Endodermal cell (in vitro differentiated cells): ENCODE data around the gene UHRF1. TPM values are rescaled to one million over a fixed set of nuclear protein-coding genes. Genes with fewer than 3 reads are reported as not detected.

Experiments
- DNase-seq: peaks from one replicate; pipeline ENCODE4 v3.0.0-alpha.2; 2017
- H3K27ac ChIP-seq: 2 replicates; pipeline ENCODE4 v1.5.1; 2013; ENCODE audit warnings: mild to moderate bottlenecking, low read depth, low read length, moderate library complexity
- H3K27me3 ChIP-seq: 2 replicates; pipeline ENCODE4 v1.6.1; 2013; ENCODE audit warnings: mild to moderate bottlenecking, low read length, moderate library complexity; ENCODE audit not compliant: insufficient read depth, control insufficient read depth, poor library complexity, severe bottlenecking
- H3K36me3 ChIP-seq: 2 replicates; pipeline ENCODE4 v1.7.0; 2013; ENCODE audit warnings: mild to moderate bottlenecking, low read length, moderate library complexity; ENCODE audit not compliant: control insufficient read depth, insufficient read depth
- H3K4me1 ChIP-seq: one replicate; pipeline ENCODE4 v1.7.0; 2013; ENCODE audit warnings: low read length; ENCODE audit not compliant: control insufficient read depth, insufficient read depth
- H3K4me3 ChIP-seq: 2 replicates; pipeline ENCODE4 v1.5.1; 2013; ENCODE audit warnings: mild to moderate bottlenecking, low read length, moderate library complexity
- H3K9ac ChIP-seq: 2 replicates; pipeline ENCODE4 v1.6.1; 2013; ENCODE audit warnings: mild to moderate bottlenecking, low read length, moderate library complexity; ENCODE audit not compliant: poor library complexity, severe bottlenecking; ENCODE audit errors: extremely low read depth
- H3K9me3 ChIP-seq: 2 replicates; pipeline ENCODE4 v1.6.1; 2013; ENCODE audit warnings: mild to moderate bottlenecking, low read length, moderate library complexity; ENCODE audit not compliant: control insufficient read depth
- H3K27ac Mint-ChIP-seq: 2 replicates; pipeline ENCODE4 v1.8.0; 2020; ENCODE audit warnings: mixed read lengths
- H3K27me3 Mint-ChIP-seq: 2 replicates; pipeline ENCODE4 v1.8.0; 2021; ENCODE audit warnings: mild to moderate bottlenecking, mixed read lengths; ENCODE audit not compliant: insufficient read depth
- H3K36me3 Mint-ChIP-seq: 2 replicates; pipeline ENCODE4 v1.8.0; 2020; ENCODE audit warnings: low read depth, mixed read lengths
- H3K4me1 Mint-ChIP-seq: 2 replicates; pipeline ENCODE4 v1.8.0; 2020; ENCODE audit warnings: mixed read lengths
- H3K4me3 Mint-ChIP-seq: 2 replicates; pipeline ENCODE4 v1.8.0; 2020; ENCODE audit warnings: mild to moderate bottlenecking, moderate library complexity, mixed read lengths
- H3K9me3 Mint-ChIP-seq: 2 replicates; pipeline ENCODE4 v1.8.0; 2020; ENCODE audit warnings: mild to moderate bottlenecking, mixed read lengths
- WGBS, 2 experiments: methylation state at CpG; one replicate each; pipeline versions ENCODE4 v1.1.5 to v1.1.7; 2013; ENCODE audit warnings: missing lambda C conversion rate in 2 of 2, mixed read lengths in 1 of 2; ENCODE audit not compliant: insufficient coverage in 1 of 2, insufficient read length in 1 of 2; 5-methylcytosine and 5-hydroxymethylcytosine counted together
- total RNA-seq, 2 donors: library from RNA; stranded (reverse); fragmentation: NEBNext Ultra II Directional in 1 of 2; extraction: Animal tissue kit (Norgen Biotek cat#: 25700) in 1 of 2; gene quantifications; 2 replicates in 1 of 2; 3 replicates in 1 of 2; pipeline ENCODE4 v1.2.1, GENCODE V29; 2021
- TF ChIP-seq, protein P1 (sequence below): fragments of 200-600 bp; sonication (generic); conservative IDR thresholded peaks from 2 replicates; pipeline ENCODE4 v1.5.0; 2021; ENCODE audit warnings: antibody characterized with exemption, mild to moderate bottlenecking

UHRF1 gene
- total RNA-seq, 2 donors from 2014 or later: 54.6 to 59.4 TPM

DNA sequence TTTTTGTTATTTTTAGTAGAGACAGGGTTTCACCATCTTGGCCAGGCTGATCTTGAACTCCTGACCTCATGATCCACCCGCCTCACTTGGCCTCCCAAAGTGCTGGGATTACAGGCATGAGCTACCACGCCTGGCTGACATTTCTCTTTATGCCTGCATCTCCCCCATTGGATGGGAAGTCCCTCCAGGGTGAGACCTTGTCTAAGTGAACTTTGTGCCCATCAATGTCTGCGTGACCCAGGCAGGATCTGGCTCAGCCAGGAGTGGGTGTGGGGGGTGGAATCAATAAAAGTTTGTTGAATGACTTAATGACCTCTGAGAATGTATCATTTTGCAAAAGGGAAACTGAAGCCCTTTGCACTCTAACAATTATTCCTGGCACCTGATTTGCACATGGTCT lies 4.8 kb upstream of the UHRF1 start:
- H3K27ac Mint-ChIP-seq: no peak overlapping the region
- H3K4me1 Mint-ChIP-seq: peaks cover 14% of the 10 kb centered on the region
- Histone ChIP-seq H3K9me3 (no peaks in the 10 kb centered on the region), H3K4me1 (no peaks in the 10 kb centered on the region), H3K4me3 (no peak overlapping the region), H3K27me3 (no peaks in the 10 kb centered on the region), H3K27ac (no peak overlapping the region), H3K36me3 (no peaks in the 10 kb centered on the region), H3K9ac (no peak overlapping the region)
- H3K4me3 Mint-ChIP-seq: no peak overlapping the region
- TF ChIP-seq, protein P1, sequence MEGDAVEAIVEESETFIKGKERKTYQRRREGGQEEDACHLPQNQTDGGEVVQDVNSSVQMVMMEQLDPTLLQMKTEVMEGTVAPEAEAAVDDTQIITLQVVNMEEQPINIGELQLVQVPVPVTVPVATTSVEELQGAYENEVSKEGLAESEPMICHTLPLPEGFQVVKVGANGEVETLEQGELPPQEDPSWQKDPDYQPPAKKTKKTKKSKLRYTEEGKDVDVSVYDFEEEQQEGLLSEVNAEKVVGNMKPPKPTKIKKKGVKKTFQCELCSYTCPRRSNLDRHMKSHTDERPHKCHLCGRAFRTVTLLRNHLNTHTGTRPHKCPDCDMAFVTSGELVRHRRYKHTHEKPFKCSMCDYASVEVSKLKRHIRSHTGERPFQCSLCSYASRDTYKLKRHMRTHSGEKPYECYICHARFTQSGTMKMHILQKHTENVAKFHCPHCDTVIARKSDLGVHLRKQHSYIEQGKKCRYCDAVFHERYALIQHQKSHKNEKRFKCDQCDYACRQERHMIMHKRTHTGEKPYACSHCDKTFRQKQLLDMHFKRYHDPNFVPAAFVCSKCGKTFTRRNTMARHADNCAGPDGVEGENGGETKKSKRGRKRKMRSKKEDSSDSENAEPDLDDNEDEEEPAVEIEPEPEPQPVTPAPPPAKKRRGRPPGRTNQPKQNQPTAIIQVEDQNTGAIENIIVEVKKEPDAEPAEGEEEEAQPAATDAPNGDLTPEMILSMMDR: no peak
- no peaks in the 10 kb centered on the region for H3K9me3 Mint-ChIP-seq
- 93 to 97% methylated on average over 3 of the region's 3 CpGs for WGBS, 2 experiments
- H3K36me3 Mint-ChIP-seq: no peaks in the 10 kb centered on the region
- H3K27me3 Mint-ChIP-seq: peaks cover 11% of the 10 kb centered on the region
- DNase-seq: no peak

DNA sequence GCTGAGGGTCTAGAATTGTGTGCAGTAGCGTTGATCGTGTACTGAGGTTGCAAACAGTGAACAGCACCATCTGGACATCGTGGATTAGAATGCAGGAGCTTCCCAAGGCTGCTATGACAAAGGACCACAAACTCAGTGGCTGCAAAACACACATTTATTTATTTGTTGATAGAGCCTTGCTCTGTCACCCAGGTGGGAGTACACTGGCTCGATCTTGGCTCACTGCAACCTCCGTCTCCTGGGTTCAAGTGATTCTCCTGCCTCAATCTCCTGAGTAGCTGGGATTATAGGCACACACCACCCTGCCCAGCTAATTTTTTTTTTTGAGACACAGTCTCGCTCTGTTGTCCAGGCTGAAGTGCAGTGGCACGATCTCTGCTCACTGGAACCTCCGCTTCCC lies 2.3 kb upstream of the UHRF1 start:
- Histone ChIP-seq H3K27ac (no peak overlapping the region), H3K4me3 (no peak overlapping the region), H3K4me1 (peaks cover 12% of the 10 kb centered on the region), H3K9ac (no peak overlapping the region), H3K9me3 (no peaks in the 10 kb centered on the region), H3K36me3 (peaks cover 1% of the 10 kb centered on the region), H3K27me3 (no peaks in the 10 kb centered on the region)
- Mint-ChIP-seq H3K27ac (no peak overlapping the region), H3K4me1 (peaks cover 24% of the 10 kb centered on the region), H3K36me3 (peaks cover 4% of the 10 kb centered on the region), H3K27me3 (peaks cover 7% of the 10 kb centered on the region), H3K9me3 (no peaks in the 10 kb centered on the region), H3K4me3 (no peak overlapping the region)
- TF ChIP-seq, protein P1: no peak
- 88 to 91% methylated on average over 8 of the region's 8 CpGs for WGBS, 2 experiments
- no peak for DNase-seq

DNA sequence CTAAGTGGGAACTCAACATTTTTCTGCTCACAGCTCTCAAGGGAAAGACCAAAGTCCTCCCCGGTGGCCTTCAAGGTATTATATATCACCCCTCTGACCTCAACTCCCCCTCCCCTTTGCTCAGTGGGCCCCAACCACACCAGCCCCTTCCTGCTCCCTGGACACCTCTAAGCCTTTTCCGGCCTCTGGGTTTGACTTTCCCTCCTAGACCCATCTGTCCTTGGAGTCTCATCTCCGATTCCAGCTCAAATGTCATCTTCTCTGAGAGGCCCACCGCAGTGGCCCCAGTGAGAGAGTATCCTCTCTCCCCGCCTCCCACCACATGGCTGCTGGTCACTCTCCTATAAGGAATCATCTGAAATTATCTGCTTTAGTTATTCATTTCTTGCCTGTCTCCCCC lies 941 bp upstream of the UHRF1 start:
- Mint-ChIP-seq H3K27me3 (peaks cover 4% of the 10 kb centered on the region), H3K4me3 (peak overlapping the region; percentile 74), H3K4me1 (peaks cover 22% of the 10 kb centered on the region), H3K27ac (no peak overlapping the region), H3K36me3 (peaks cover 17% of the 10 kb centered on the region), H3K9me3 (no peaks in the 10 kb centered on the region)
- Histone ChIP-seq H3K4me1 (peaks cover 12% of the 10 kb centered on the region), H3K9ac (no peak overlapping the region), H3K27me3 (no peaks in the 10 kb centered on the region), H3K9me3 (no peaks in the 10 kb centered on the region), H3K36me3 (peaks cover 15% of the 10 kb centered on the region), H3K4me3 (no peak overlapping the region), H3K27ac (no peak overlapping the region)
- DNase-seq: no peak
- WGBS, 2 experiments: 76 to 81% methylated on average over 4 to 5 of the region's 5 CpGs
- TF ChIP-seq, protein P1: no peak
